Cerebellar cortex (tissue), 1 donor: ENCODE data around the gene DNAH10.

ENCODE experiments used
- DNase-seq: peaks from one replicate; pipeline ENCODE4 v3.0.0-alpha.2; 2015; ENCODE audit warnings: low spot score

Gene DNAH10, protein sequence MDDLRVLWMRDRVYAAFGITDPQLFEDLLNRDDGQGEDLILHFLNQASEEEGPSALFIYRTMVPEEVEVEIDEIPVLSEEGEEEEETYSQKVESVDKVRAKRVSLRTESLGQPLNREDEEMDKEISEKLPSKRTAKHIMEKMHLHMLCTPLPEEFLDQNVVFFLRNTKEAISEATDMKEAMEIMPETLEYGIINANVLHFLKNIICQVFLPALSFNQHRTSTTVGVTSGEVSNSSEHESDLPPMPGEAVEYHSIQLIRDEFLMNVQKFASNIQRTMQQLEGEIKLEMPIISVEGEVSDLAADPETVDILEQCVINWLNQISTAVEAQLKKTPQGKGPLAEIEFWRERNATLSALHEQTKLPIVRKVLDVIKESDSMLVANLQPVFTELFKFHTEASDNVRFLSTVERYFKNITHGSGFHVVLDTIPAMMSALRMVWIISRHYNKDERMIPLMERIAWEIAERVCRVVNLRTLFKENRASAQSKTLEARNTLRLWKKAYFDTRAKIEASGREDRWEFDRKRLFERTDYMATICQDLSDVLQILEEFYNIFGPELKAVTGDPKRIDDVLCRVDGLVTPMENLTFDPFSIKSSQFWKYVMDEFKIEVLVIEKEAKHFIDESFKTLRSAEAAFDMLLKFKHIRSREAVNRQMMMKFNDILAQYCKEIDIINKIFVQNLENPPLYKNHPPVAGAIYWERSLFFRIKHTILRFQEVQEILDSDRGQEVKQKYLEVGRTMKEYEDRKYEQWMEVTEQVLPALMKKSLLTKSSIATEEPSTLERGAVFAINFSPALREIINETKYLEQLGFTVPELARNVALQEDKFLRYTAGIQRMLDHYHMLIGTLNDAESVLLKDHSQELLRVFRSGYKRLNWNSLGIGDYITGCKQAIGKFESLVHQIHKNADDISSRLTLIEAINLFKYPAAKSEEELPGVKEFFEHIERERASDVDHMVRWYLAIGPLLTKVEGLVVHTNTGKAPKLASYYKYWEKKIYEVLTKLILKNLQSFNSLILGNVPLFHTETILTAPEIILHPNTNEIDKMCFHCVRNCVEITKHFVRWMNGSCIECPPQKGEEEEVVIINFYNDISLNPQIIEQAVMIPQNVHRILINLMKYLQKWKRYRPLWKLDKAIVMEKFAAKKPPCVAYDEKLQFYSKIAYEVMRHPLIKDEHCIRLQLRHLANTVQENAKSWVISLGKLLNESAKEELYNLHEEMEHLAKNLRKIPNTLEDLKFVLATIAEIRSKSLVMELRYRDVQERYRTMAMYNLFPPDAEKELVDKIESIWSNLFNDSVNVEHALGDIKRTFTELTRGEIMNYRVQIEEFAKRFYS (N-terminal part only)

DNA sequence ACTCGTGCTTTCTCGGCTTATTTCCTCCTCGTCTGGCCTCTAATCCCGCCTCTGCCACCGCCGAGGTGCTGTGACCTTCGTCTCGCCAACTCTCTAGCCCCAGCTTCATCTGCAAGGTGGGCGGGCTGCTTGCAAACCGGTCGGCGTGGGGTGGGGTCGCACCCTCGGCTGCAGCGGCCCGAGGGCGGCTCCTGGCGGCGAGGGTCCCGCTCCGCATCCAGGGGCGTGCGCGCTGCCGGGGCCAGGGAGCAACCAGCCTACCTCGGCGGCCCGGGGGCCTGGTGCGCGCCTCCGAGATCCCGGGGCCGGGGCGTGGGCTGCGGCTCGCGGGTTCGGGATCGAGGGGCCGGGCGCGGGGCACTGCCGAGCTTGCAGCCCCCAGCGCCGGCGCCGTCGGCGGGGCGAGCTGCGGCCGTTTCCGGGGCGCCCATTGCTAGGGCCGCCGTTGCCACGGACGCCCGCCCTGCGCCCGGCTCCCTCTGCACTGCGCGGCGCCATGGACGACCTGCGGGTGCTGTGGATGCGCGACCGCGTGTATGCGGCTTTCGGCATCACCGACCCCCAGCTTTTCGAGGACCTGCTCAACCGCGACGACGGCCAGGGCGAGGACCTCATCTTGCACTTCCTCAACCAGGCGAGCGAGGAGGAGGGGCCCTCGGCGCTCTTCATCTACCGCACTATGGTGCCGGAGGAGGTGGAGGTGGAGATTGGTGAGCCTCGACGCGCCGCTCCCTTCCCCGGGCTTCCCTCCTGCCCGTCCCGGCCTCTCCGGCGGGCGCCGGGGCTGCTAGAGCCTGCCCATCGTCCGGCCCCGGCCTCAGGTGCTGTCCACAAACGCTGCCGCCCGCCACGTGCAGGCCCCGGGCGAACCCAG is at the start of gene DNAH10:
Gene DNAH10, plus strand, starts transcription at position 461 of the 874 bp plus-strand sequence. Its CDS starts 36 bp downstream, at position 497.
- DNase-seq, result no peak

GRCh38 chr12:123712780-123713319 is 49.3 kb upstream of the DNAH10 start:
- DNase-seq, result no peak

GRCh38 chr12:123713398-123713797 is 48.7 kb upstream of the DNAH10 start:
- DNase-seq, result peak; percentile 27

DNA sequence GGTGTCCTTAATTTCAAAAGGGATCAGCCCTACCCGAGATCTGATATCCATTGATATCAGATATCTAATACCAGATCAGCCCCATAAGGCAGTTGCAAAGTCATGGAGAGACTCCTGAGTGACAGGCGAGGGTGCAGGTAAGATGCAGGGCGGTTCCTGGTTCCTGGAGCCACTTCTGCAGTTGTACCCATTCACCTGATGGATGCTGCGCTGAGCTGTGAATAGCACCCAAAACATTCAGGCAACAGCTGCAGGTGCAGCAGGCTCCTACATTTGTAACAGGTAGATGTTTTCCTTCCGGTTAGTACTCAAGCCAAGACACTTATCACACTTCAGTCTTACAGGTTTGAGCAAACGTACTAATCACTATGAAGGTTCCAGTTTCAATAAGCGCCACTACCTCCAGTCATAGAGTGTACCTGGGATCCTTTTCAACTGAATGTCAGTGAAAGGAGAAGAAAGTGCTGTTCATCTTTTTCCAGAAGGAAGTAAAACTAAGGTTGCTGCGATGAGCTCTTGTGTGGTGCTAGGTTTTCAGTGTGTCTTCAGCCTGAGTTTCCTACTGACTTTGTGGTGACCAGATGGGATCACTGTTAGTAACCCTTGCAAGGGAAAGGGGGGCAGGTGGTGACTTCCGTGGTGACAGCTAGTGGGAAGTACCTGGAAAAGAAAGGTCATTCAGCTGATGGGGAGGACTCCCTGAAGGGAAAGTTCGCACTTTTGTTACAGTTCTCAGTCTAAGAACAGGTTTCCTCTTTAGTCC is 48.1 kb upstream of the DNAH10 start:
- DNase-seq, result peak; percentile 8

GRCh38 chr12:123715195-123715594 is 46.9 kb upstream of the DNAH10 start:
- DNase-seq, result no peak

GRCh38 chr12:123717350-123717749 is 44.8 kb upstream of the DNAH10 start:
- no peak for DNase-seq

DNA sequence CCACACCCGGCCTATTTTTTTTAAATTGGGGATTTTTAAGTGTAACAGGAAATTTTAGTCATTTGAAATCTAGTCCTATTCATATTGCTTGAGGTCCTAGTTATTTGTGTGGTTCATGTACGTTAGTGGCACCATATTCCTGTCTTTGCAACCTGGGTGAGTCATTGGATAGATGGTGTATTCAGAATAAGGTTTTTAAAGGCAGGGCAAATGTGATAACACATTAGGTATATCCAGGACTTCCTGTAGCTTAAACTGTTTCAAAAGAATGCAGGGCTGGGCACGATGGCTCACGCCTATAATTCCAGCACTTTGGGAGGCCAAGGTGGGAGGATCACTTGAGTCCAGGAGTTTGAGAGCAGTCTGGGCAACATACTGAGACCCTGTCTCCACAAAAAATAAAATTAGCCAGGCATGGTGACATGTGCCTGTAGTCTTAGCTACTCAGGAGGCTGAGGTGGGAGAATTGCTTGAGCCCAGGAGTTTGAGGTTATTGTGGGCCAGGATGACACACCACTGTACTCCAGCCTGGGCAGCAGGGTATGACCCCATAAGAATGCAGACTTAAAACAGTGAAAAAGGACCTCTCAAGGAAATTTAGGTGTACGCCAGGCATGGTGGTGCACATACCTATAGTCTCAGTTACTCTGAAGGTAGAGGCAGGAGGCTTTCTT is 41.8 kb upstream of the DNAH10 start:
- DNase-seq, result no peak

- no peak for DNase-seq
Measured at GRCh38 chr12:123721245-123721644, 40.9 kb upstream of the DNAH10 start.

- no peak for DNase-seq
Measured at GRCh38 chr12:123723011-123723410, 39.1 kb upstream of the DNAH10 start.

GRCh38 chr12:123723765-123724164 is 38.3 kb upstream of the DNAH10 start:
- DNase-seq, result no peak

- DNase-seq, result no peak
Measured at GRCh38 chr12:123726244-123726643, 35.9 kb upstream of the DNAH10 start.

GRCh38 chr12:123726962-123727361 is 35.1 kb upstream of the DNAH10 start:
- DNase-seq, result no peak

DNA sequence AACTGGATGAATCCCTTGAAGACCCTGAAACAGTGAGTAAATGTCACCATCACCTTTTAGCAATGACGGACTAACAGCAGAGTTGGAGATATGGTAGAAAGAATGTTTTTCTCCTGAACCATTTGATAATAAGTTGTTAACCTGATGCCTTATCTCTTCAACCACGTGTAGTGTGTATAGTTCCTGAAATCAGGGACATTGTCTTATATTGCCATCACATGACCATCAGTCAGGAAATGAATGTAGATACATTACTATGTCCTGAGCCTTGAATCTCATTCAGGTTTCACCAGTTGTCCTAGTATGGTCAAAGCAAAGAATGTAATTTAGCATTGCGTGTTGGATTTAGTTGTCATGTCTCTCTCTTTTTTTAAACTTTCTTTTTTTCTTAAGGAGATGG is 34.2 kb upstream of the DNAH10 start:
- DNase-seq, result no peak

DNA sequence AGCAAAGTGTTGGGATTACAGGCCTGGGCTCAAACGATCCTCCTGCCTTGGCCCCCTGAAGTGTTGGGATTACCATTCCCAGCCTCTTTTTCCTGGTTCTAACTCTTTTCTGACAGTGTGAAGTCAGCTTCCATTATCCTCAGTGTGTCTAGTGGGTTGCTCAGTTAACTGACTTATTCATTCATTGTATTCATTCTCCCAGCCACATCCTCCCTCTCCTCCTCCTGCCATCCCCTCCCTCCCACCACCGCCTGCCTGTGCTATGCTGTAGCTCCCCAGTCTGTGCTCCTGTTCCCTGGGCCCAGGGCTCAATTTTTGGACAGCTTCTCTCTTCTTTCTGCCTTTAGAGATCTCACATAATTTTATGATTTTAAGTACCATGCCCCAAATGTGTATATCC is 30.5 kb upstream of the DNAH10 start:
- DNase-seq, result no peak

GRCh38 chr12:123732251-123732650 is 29.9 kb upstream of the DNAH10 start:
- no peak for DNase-seq

- DNase-seq, result no peak
Measured at GRCh38 chr12:123733229-123733628, 28.9 kb upstream of the DNAH10 start.

DNA sequence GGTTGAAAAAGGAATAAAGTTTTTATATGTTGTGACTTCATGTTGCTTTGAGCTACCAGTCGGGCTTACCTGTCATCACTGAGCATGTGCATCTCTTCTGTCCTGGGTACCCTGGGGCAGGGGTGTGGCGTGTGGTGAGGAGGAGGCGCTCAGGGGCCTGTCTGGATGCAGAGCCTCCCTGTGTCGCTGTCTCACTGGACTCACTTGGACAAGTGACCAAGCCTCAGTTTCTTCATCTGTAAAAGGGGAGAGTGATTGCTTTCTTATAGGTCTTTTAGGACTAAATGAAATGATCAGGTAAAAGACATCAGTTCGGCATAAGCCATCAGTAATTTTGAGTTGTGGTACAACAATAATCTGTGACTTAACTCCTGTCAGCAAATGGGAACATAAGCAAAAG is 27.8 kb upstream of the DNAH10 start:
- DNase-seq, result no peak

GRCh38 chr12:123741937-123742572 is 20.0 kb upstream of the DNAH10 start:
- DNase-seq, result no peak

DNA sequence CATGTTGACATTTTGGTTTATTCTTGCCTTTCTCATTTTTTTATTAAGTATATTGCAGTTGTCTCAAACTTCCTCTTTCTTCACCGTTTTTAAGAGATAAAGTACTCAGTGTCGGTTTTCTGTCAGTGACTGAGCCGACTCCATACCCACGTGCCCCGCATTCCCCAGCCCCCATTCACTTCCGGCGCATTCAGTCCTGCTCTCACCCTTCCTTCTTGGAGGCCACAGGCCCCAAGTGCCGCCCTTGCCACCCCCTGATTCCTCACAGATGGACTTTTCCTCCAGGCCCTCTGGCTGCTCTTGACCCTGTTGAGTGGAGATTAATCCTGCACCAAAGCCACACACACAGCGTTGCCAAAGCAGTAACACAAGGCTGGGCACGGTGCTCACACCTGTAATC is 19.1 kb upstream of the DNAH10 start:
- DNase-seq, result no peak
